K562 (cell line): ENCODE measurements around the gene ZBTB18. TPM values are rescaled to one million over a fixed set of nuclear protein-coding genes. Genes with fewer than 3 reads are reported as not detected.

Experiments
- ATAC-seq: fragments of 200-7000 bp; cut with Tn5 transposase; 3 replicates; pipeline ENCODE4 v1.9.1; 2020; ENCODE audit warnings: moderate library complexity
- BruUV-seq: library from RNA; stranded (reverse); fragments of 400-500 nt; replicated peaks from 2 replicates; lab custom pipeline; 2021; lab: Mats Ljungman, UMichigan
- CTCF ChIA-PET: fragments of 300-600 bp; formaldehyde crosslinking; extraction: SDS; loops from one replicate; lab custom pipeline; 2021; ENCODE audit warnings: low intra/inter-chr PET ratio; lab: Yijun Ruan, JAX
- POLR2A ChIA-PET: fragments of 300-600, 350-650 bp; sonication (Branson Sonifier 250); formaldehyde crosslinking; extraction: SDS; loops from one replicate; lab custom pipeline; 2021; ENCODE audit warnings: antibody characterized with exemption, inconsistent platforms; lab: Yijun Ruan, JAX
- DNase-seq, 4 experiments: peaks; one replicate each; pipeline versions ENCODE4 v3.0.0 to v3.0.0-alpha.2; 2011 to 2018; ENCODE audit warnings: low spot score in 3 of 4, mixed read lengths in 3 of 4; ENCODE audit errors: extremely low read depth in 1 of 4
- FAIRE-seq: peaks from 2 replicates; lab custom pipeline; 2011; peaks lifted over from hg19 to GRCh38; lab: Jason Lieb, UNC
- H2AFZ ChIP-seq: 2 replicates; pipeline ENCODE4 v1.6.0; 2011; ENCODE audit warnings: low read depth, low read length, control low read depth, inconsistent platforms
- H3K27ac ChIP-seq: fragments of 200-600 bp; 3 replicates; pipeline ENCODE4 v1.8.0; 2011; ENCODE audit warnings: low read depth, mild to moderate bottlenecking, control low read depth, inconsistent platforms, low read length, moderate library complexity, mixed read lengths; ENCODE audit errors: extremely low read depth
- H3K27me3 ChIP-seq, 2 experiments: fragments of 300-600 bp in 1 of 2; 2 replicates in 1 of 2; 3 replicates in 1 of 2; pipeline versions ENCODE4 v1.6.0 to v1.8.0; 2011; ENCODE audit warnings: inconsistent platforms in 2 of 2, low read length in 2 of 2, mild to moderate bottlenecking in 1 of 2, mixed read lengths in 1 of 2, moderate library complexity in 1 of 2; ENCODE audit not compliant: control insufficient read depth in 2 of 2, insufficient read depth in 2 of 2
- H3K36me3 ChIP-seq: fragments of 300-600 bp; 3 replicates; pipeline ENCODE4 v1.8.0; 2011; ENCODE audit warnings: mild to moderate bottlenecking, low read length, inconsistent platforms; ENCODE audit not compliant: control insufficient read depth, insufficient read depth
- H3K4me1 ChIP-seq, 2 experiments: fragments of 200-600 bp in 1 of 2; replicated peaks in 1 of 2; 2 replicates in 1 of 2; 3 replicates in 1 of 2; pipeline versions ENCODE4 v1.5.1 to v1.8.0; 2011; ENCODE audit warnings: inconsistent platforms in 2 of 2, low read length in 2 of 2, mild to moderate bottlenecking in 1 of 2, mixed read lengths in 1 of 2, moderate library complexity in 1 of 2; ENCODE audit not compliant: control insufficient read depth in 2 of 2, insufficient read depth in 2 of 2
- H3K4me2 ChIP-seq: 2 replicates; pipeline ENCODE4 v1.6.1; 2011; ENCODE audit warnings: low read length, control low read depth, inconsistent platforms, mixed read lengths; ENCODE audit not compliant: insufficient read depth
- H3K4me3 ChIP-seq: fragments of 200-600 bp; sonication (generic), shearing (Covaris generic); 2 replicates; pipeline ENCODE4 v1.5.1; 2016; ENCODE audit warnings: control low read depth, inconsistent platforms
- H3K79me2 ChIP-seq: fragments of 200-600 bp; 3 replicates; pipeline ENCODE4 v1.8.0; 2011; ENCODE audit warnings: low read length, inconsistent platforms; ENCODE audit not compliant: control insufficient read depth, insufficient read depth
- H3K9ac ChIP-seq, 2 experiments: 2 replicates each; pipeline versions ENCODE4 v1.6.0 to v1.6.1; 2011; ENCODE audit warnings: low read depth in 2 of 2, low read length in 2 of 2, control low read depth in 1 of 2, inconsistent platforms in 1 of 2, mild to moderate bottlenecking in 1 of 2, mixed read lengths in 1 of 2; ENCODE audit not compliant: insufficient read depth in 1 of 2
- H3K9me1 ChIP-seq: one replicate; pipeline ENCODE4 v1.6.0; 2011; ENCODE audit warnings: inconsistent platforms, mild to moderate bottlenecking, low read length, moderate library complexity; ENCODE audit not compliant: control insufficient read depth, insufficient read depth
- H3K9me3 ChIP-seq: replicated peaks from 2 replicates; pipeline ENCODE4 v1.5.1; 2011; ENCODE audit warnings: low read depth, low read length, inconsistent platforms; ENCODE audit not compliant: control insufficient read depth, insufficient read depth
- H4K20me1 ChIP-seq: replicated peaks from 2 replicates; pipeline ENCODE4 v1.6.1; 2011; ENCODE audit warnings: low read length, inconsistent platforms, mixed read lengths; ENCODE audit not compliant: control insufficient read depth, insufficient read depth
- CREBBP ChIP-seq: IDR thresholded peaks from one replicate; pipeline ENCODE4 v1.6.1; 2012; ENCODE audit warnings: low read depth, mild to moderate bottlenecking, control low read depth, inconsistent platforms, low read length
- HDGF ChIP-seq: fragments of 450-650 bp; IDR thresholded peaks from 2 replicates; pipeline ENCODE4 v1.6.1; 2016
- ILF3 ChIP-seq: fragments of 450-650 bp; IDR thresholded peaks from 2 replicates; pipeline ENCODE4 v1.6.1; 2018; ENCODE audit warnings: antibody characterized with exemption, mild to moderate bottlenecking, moderate library complexity, borderline replicate concordance
- LARP7 ChIP-seq: fragments of 450-650 bp; IDR thresholded peaks from 2 replicates; pipeline ENCODE4 v1.6.1; 2016
- MECOM ChIP-seq: fragments of 250-450 bp; sonication (Bioruptor Pico); IDR thresholded peaks from 2 replicates; pipeline ENCODE4 v1.8.0; 2022; ENCODE audit warnings: inconsistent platforms
- MXD1 ChIP-seq: fragments of 250-450 bp; sonication (Bioruptor Pico); IDR thresholded peaks from 2 replicates; pipeline ENCODE4 v1.8.0; 2021; ENCODE audit warnings: borderline replicate concordance, mild to moderate bottlenecking, moderate library complexity; ENCODE audit not compliant: poor library complexity, severe bottlenecking
- MXI1 ChIP-seq: IDR thresholded peaks from 2 replicates; pipeline ENCODE4 v1.6.1; 2011; ENCODE audit warnings: low read depth, mild to moderate bottlenecking, improper control_type of control experiment, low read length
- NCOA6 ChIP-seq: fragments of 450-650 bp; IDR thresholded peaks from 2 replicates; pipeline ENCODE4 v1.6.1; 2017; ENCODE audit warnings: mild to moderate bottlenecking
- NR3C1 ChIP-seq: sonication (generic); formaldehyde crosslinking; IDR thresholded peaks from 2 replicates; pipeline ENCODE4 v1.8.1; 2022; ENCODE audit warnings: missing genetic modification reagents
- PML ChIP-seq: IDR thresholded peaks from 2 replicates; pipeline ENCODE4 v1.6.1; 2012; ENCODE audit warnings: low read length, inconsistent platforms
- TAF9B ChIP-seq: fragments of 450-650 bp; IDR thresholded peaks from 2 replicates; pipeline ENCODE4 v1.6.1; 2018; ENCODE audit warnings: mild to moderate bottlenecking; ENCODE audit not compliant: partially characterized antibody
- TEAD2 ChIP-seq: fragments of 450-650 bp; IDR thresholded peaks from 2 replicates; pipeline ENCODE4 v1.6.1; 2016; ENCODE audit warnings: missing genetic modification characterization, control low read depth, missing compliant biosample characterization
- THAP12 ChIP-seq: fragments of 250-450 bp; sonication (Bioruptor Pico); IDR thresholded peaks from 2 replicates; pipeline ENCODE4 v1.9.0; 2021; ENCODE audit warnings: mild to moderate bottlenecking, inconsistent platforms
- THRB ChIP-seq: fragments of 450-650 bp; formaldehyde crosslinking; conservative IDR thresholded peaks from 2 replicates; pipeline ENCODE4 v1.4.0; 2022; ENCODE audit warnings: mild to moderate bottlenecking, missing genetic modification characterization
- ZKSCAN1 ChIP-seq: fragments of 150-350 bp; IDR thresholded peaks from 2 replicates; pipeline ENCODE4 v1.6.1; 2016; ENCODE audit warnings: low read depth, low read length
- ZNF609 ChIP-seq: sonication (generic); formaldehyde crosslinking; IDR thresholded peaks from 2 replicates; pipeline ENCODE4 v1.8.1; 2023; ENCODE audit warnings: missing genetic modification reagents, mild to moderate bottlenecking, borderline replicate concordance
- whole genome bisulfite sequencing: fragments of 100-300 bp; shearing (Covaris generic); methylation state at CpG from one replicate; pipeline ENCODE4 v1.1.6; 2016; ENCODE audit warnings: low coverage, mixed read lengths; ENCODE audit not compliant: insufficient coverage; ENCODE audit errors: missing lambda C conversion rate; 5-methylcytosine and 5-hydroxymethylcytosine counted together
- in situ Hi-C: fragments of 300-500 bp; cut with MboI; formaldehyde crosslinking; loops from 4 replicates; pipeline ENCODE4 v1.15.0; 2018; ENCODE audit warnings: inconsistent platforms, mixed read lengths
- intact Hi-C: fragments of 100-400 bp; cut with micrococcal nuclease; formaldehyde crosslinking; loops from 2 replicates; pipeline ENCODE4 v1.14.2; 2022
- polyA plus RNA-seq, 8 experiments: library from polyadenylated mRNA; depleted of rRNA in 4 of 8; stranded (reverse) in 5 of 8; unstranded in 3 of 8; fragments of >200 nt; fragmentation: Nextera tagmentation in 2 of 8; fragmentation: Illumina TruSeq in 1 of 8; extraction: Ambion mirVana in 2 of 8; extraction: Trizol in 1 of 8; gene quantifications; 2 replicates each; pipeline versions ENCODE4 v1.2.1 to v1.2.3, GENCODE V29; 2011 to 2014; ENCODE audit warnings: inconsistent platforms in 1 of 8, missing spikeins in 1 of 8
- total RNA-seq, 7 experiments: library from RNA; depleted of rRNA in 6 of 7; stranded (reverse); fragments of >200 nt in 6 of 7; fragmentation: Illumina TruSeq in 2 of 7; extraction: Trizol in 2 of 7; gene quantifications; 2 replicates each; pipeline versions ENCODE4 v1.2.1 to v1.2.3, GENCODE V29; 2011 to 2021; ENCODE audit warnings: low replicate concordance in 1 of 7

ZBTB18 gene
- total and polyA plus RNA-seq, 9 of the 15 experiments (the other 6 are each of a cell fraction or from before 2014, with no cell fraction given), result 0.13 to 2.6 (median 1.6) TPM

GRCh38 chr1:244064621-244065020 lies 13.5 kb downstream of the ZBTB18 start:
- CTCF ChIA-PET, result no interaction called here

More at GRCh38 chr1:244064621-244065020, 13.5 kb downstream of the ZBTB18 start:
- H3K9me3 ChIP-seq, result no peaks in the 10 kb centered on the region
- H3K4me2 ChIP-seq, result no peak overlapping the region
- WGBS, result 1% methylated on average over 8 of the region's 8 CpGs
- TF ChIP-seq ZKSCAN1, result no peak
- no peak for TF ChIP-seq LARP7
- TF ChIP-seq THRB (CRISPR knock-in tag), result no peak
- no peak for TF ChIP-seq PML
- TF ChIP-seq THAP12 (CRISPR knock-in tag), result no peak
- TF ChIP-seq MXD1, result no peak
- TF ChIP-seq MXI1, result no peak
- no peak for TF ChIP-seq TAF9B
- TF ChIP-seq ZNF609 (CRISPR knock-in tag), result no peak
- TF ChIP-seq HDGF, result no peak
- no peak for TF ChIP-seq TEAD2
- no peak for TF ChIP-seq CREBBP
- TF ChIP-seq ILF3, result no peak
- no peak for TF ChIP-seq NCOA6
- TF ChIP-seq MECOM, result no peak
- no peak for TF ChIP-seq NR3C1
- TF ChIP-seq, all 486 proteins: peak for 0
- Histone ChIP-seq H3K9me1 (no peaks in the 10 kb centered on the region), H3K9ac (no peak overlapping the region), H4K20me1 (no peaks in the 10 kb centered on the region), H3K36me3 (no peaks in the 10 kb centered on the region), H3K4me3 (no peak overlapping the region), H3K27ac (no peak overlapping the region), H3K4me1 (peaks cover 0 to 3% of the 10 kb centered on the region in 2 experiments; a peak in 1 of 5 replicates), H3K79me2 (no peaks in the 10 kb centered on the region), H2AFZ (no peak overlapping the region), H3K27me3 (peaks cover 34 to 42% of the 10 kb centered on the region in 2 experiments)
- ATAC-seq, result no peak
- in situ Hi-C loops, result no loop called here
- FAIRE-seq, result no peak
- BruUV-seq, result no TSS peak
- POLR2A ChIA-PET, result interaction anchor here (0.8 to 1.4 kb wide), 4 partner anchors 11 to 24 kb away, joined by 3 to 6 read pairs (median 4); no protein-coding TSS in a partner anchor
- DNase-seq, result no peak
- intact Hi-C loops, result no loop called here
